GM10266 (cell line): ENCODE results near the gene PADI3.
"Not testable (repeated sequence)": the region's sequence is repeated elsewhere in the genome, so short reads cannot be mapped to it uniquely, and the experiment has no call there.

Experiments
- DNase-seq: peaks from one replicate; pipeline ENCODE4 v3.0.0; 2012; ENCODE audit errors: extremely low spot score
- CTCF ChIP-seq: IDR thresholded peaks from 2 replicates; pipeline ENCODE4 v1.5.1; 2012; ENCODE audit warnings: mild to moderate bottlenecking, low read depth; ENCODE audit not compliant: control insufficient read depth, insufficient read depth; ENCODE audit errors: missing control alignments

The PADI3 gene

GRCh38 chr1:17316704-17317103 lies 67.8 kb downstream of the PADI3 start:
- TF ChIP-seq CTCF: no peak
- DNase-seq: no peak

GRCh38 chr1:17318262-17318661 lies 69.4 kb downstream of the PADI3 start:
- no peak for DNase-seq
- no peak for TF ChIP-seq CTCF

- no peak for DNase-seq
- no peak for TF ChIP-seq CTCF
These were observed 70.9 kb downstream of the PADI3 start for GRCh38 chr1:17319561-17320350.

GRCh38 chr1:17321857-17322390 lies 73.0 kb downstream of the PADI3 start:
- DNase-seq: not testable (repeated sequence)

GRCh38 chr1:17328855-17329254 lies 80.0 kb downstream of the PADI3 start:
- DNase-seq: no peak
- TF ChIP-seq CTCF: no peak

GRCh38 chr1:17329610-17330009 lies 80.7 kb downstream of the PADI3 start:
- no peak for DNase-seq
- no peak for TF ChIP-seq CTCF

GRCh38 chr1:17330856-17331255 lies 82.0 kb downstream of the PADI3 start:
- TF ChIP-seq CTCF: no peak
- no peak for DNase-seq

GRCh38 chr1:17333081-17333480 lies 84.2 kb downstream of the PADI3 start:
- DNase-seq: no peak
- TF ChIP-seq CTCF: no peak
